HG03558 (cell line): ENCODE results near the gene CPED1.
"Not testable (repeated sequence)": the region's sequence is repeated elsewhere in the genome, so short reads cannot be mapped to it uniquely, and the experiment has no call there.

ENCODE experiments used
- ATAC-seq: cut with Tn5 transposase; IDR thresholded peaks from one replicate; pipeline ENCODE4 v1.9.1; 2021; ENCODE audit warnings: moderate number of reproducible peaks; ENCODE audit not compliant: unreplicated experiment; ENCODE audit errors: extremely low read depth

The CPED1 gene

GRCh38 chr7:120994512-120995410 lies 6.2 kb downstream of the CPED1 start:
- ATAC-seq = no peak

- ATAC-seq = no peak
Measured at GRCh38 chr7:120995654-120996053, 7.1 kb downstream of the CPED1 start.

DNA sequence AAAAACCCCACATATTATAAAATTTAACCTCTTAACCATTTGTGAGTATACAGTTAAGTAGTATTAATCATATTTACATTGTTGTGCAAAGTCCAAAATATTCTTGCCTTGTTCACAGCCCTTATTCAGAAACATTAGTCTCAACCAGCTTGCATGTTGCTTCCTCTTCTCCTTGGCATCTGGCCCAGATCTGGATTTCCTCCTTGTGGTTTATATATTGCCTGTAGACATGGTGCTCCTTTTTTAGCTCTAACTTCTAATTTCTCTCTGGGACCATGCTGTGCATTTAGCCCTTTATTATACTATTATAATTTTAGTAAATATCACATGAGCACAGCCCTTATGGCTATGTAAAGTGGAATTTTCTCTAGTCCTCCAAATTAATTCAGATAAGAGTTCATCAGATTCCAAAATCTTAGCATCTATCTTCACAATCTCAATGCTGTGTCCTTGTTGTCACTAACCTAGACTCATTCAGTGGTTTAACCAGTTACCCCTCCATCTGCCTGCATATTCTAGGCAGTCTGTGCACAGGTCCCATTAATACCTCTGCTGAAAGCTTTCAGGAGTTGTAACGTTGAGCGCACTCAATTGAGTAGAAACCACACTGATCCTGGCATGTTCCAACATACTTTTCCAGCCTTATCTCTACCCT lies 7.9 kb downstream of the CPED1 start:
- ATAC-seq = no peak

- ATAC-seq = no peak
Measured at GRCh38 chr7:120996988-120997345, 8.5 kb downstream of the CPED1 start.

DNA sequence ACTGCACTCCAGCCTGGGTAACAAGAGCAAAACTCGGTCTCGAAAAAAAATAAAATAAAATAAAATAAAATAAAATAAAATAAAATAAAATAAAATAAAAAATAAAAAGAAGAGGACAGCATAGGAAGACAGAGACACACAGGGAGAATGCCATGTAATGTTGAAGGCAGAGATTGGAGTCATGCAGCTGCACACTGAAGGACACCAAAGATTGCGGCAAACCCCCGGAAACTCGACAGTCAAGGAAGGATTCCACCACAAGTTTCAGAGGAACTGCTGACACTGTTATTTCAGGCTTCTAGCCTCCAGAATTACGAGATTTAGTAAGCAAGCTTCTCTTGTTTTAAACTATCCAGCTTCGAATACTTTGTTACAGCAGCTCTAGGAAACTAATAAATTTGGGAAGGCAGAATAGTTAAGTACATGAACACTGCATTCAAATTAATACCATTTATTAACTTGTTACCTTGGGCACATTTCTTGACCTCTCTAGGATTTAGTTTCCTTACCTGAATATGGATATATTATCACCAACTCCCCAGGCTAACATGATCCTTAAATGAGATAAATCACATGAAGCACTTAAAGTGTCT lies 9.5 kb downstream of the CPED1 start:
- no peak for ATAC-seq

- no peak for ATAC-seq
Measured at GRCh38 chr7:120998520-120998919, 10.0 kb downstream of the CPED1 start.

- ATAC-seq = no peak
Measured at GRCh38 chr7:120998996-120999565, 10.6 kb downstream of the CPED1 start.

DNA sequence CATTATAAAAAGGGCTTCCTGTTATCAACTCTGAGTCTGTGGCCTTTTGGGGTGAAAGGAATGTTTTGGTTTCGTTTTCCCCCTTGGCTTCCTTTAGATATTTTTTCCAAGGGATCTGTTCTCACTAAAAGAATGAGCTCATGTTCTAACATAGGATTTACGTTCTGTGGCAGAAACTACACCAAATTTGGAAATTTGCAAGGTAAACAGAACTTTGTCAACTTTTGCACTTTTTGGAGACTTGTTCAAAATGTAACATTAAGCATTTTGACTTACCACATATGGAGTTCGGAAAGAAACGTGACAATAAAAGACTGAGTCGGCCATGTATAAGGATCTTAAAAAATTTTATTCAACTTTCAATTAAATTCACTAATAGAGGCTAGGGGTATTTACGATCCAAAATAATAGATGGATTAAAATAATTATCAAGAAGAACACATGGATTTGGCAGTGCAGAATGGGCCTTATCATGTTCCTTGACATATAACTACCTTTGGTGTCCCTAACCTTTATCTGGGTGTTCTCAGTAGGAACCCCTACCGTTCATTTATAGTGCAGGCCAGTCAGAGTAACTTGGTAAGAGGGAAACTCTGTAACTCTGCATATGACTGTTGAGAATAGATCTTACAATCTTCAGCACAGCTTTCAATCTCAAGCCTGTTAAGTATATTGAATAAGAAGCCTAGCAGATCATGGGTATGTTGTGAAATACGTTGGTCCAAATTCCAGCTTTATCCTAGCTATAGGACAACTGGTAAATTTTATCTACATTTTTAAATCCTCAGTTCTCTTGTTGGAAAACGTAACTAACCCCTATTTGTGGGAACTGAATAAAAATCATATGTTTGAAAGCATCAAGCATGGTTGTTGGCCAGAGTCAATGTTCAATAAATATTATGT lies 11.8 kb downstream of the CPED1 start:
- no peak for ATAC-seq

DNA sequence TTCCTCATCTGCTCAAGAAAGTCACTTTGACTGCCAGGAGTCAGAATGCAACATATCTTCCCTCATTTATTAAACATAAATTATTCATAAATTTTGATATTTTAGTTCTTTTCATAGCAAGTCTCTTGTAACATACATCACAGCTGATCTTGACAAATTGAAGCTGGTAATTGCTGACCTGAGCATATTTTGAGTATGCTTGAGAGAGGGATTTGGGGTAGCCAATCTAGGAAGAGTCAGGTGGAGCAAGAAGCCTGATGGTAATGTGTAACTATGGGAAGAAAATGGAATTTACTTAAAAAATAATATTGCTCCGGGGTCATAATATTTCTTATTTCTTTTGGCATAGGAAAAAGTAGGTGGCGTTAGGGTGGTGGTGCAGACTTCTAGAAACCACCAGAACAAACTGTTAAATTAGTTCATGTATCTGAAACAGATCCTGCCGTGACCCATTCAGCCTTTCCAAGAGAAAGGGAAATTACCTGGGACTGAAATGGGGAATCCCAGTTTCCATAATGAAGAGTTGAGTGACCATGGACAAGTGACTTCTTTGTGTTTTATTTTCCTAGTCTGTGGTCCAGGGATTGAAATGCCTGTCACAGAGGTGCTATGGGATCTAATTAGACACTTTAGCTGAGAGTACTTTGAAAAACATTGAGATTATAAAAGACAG lies 12.9 kb downstream of the CPED1 start:
- no peak for ATAC-seq

DNA sequence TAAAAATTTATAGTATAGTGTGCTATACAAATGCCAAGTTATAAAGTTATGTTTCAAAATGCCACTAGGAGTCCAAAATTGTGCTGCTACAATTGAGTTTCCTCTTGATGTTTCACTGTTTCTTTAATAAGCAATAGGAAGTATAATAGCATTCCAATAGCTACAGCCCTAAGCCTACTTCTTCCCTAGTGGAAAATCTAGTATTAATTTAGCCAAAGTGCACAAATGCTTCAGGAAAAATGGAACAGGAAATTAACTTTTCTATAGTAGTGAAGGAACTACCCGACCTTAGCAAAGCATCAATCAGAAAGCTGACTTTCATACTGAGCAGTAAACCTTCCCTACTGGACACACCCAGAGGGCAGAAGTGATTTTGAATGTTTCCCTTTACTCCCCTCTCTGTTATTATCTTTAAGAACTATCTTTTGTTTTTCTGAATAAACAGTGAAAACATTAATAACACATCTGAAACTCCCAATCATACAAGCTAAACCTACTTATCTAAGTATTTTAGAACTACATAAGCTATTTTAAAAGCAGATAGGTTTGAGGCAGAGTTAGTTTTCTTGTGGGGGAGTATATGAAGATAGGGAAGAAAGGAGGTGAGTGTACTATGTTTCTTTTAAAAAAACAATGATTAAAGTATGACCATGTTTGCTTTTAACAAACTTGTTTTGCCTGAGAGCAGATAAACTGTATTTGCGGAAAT lies 13.7 kb downstream of the CPED1 start:
- ATAC-seq = no peak

DNA sequence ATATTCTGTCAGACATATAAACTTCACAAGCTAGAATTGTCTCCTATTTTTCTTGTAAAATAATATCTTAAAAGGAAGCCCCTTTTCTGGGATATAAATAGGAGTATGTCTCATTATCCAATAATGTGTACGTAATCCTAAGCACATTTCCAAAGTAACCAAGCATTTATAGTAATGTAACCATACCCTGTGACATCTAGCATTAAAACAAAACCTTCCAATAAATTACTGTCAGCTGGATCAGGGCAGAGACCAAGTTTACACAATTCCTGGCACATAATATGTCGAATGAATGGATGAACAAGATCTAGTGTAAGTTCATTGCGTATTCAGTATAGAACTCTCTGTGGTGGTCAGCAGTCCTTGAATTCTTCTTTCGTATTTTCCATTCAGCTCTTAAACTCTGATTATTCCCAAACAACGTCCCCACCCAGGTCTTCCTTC lies 14.3 kb downstream of the CPED1 start:
- no peak for ATAC-seq

DNA sequence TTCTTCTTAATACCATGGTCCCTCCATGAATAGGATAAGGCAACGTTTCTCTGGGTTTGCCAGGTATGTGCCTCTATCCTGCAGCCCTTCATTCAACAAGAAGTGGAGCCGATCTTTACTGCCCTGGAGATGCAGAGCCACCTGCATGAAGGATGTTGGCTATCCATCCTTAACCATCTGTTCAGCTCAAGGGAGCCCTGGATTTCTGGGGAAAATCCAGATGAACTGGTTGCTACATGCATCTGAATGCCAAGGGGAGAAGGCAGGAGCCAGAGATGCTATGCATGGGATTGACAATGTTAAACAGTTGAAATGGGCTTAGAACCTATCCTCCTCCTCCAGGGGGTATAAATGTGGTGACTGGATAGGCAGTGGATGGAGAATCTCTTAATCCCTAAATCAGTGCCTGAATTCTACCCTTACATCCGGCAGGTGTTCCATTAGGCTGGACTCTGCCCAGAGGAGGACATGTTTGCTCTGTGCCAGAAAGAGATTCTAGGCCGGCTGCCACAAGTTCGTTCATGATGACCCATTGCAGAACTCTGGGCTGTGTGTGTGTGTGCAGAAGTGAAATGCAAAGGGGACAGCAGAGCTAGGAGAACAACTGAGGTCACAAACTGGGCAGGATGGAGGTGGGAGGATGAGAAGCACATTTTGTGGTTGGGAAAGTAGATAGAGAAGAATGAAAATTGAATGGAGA lies 15.6 kb downstream of the CPED1 start:
- ATAC-seq = no peak

- ATAC-seq = not testable (repeated sequence)
Measured at GRCh38 chr7:121005058-121005457, 16.5 kb downstream of the CPED1 start.

DNA sequence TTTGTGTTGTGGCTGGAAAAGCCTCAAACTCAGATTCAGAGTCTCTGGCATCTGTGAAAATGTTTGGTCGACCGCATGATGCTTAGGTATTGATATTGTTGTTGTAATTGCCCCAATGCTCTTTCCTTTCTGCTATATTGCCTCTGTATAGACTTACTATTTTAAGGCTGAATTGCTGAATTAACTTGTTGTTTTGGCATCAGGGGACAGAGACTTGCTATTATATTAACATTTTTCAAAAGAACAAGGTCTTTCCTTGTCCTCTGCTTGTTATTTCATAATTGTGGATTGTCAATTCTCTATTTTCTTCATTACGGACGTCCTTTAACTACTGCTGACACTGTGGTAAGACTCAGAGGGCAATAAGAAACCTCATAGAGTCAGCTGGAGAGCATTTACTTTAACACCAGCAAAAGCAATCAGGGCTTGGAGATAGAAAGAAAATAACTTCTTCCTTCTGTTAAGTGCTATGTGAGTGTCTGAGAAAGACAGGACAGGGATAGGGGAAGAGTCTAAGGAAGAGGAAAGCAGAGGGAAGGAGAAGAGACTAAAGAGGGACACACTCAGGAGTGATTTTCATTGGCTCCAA lies 17.6 kb downstream of the CPED1 start:
- ATAC-seq = no peak

DNA sequence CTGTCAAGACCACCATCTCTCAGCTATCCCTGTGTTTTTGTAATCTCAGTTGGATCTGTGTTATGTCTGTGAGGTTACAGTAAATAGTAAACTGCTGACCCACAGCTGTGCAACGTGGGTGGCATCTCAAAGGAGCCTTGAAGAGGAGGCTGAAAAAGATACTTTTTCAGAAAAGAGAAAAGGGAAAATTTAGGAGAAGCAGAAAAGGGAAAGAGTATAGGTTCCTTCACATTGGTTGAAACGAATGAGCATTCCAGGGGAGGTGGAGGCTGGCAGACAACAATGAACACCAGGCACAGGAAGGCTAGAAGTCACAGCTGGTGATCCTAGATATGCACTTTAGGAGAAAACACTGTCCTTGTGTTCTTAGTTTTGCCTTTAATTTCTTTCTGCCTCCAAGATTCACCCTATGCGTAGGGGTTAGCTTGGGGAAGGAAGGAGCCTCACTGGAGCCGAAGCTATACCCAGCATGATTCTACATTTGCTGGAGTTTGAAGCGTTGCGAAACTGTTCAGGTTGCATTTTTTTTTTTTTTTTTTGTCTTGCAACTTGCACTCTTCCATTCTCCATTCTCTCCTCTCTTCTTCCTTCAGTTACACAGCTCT lies 18.3 kb downstream of the CPED1 start:
- no peak for ATAC-seq

DNA sequence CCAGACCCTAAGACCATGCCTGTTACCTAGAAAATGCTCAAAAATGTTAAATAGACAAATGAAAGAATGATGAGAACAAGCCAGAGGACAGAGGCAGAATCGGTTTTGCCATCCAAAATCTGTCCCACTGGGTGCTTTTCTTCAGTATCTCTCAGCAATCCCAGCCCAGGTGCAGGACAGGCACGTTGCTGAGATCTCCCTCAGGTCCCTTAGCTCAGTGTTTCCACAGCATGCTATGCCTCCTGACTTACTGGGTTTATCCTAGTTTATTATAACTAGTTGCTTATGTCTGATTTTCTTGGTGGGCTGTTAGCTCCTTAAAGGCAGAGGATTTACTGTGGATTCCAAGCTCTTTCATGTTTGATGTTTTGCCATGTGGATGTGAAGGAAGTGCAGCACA lies 20.3 kb downstream of the CPED1 start:
- ATAC-seq = no peak

DNA sequence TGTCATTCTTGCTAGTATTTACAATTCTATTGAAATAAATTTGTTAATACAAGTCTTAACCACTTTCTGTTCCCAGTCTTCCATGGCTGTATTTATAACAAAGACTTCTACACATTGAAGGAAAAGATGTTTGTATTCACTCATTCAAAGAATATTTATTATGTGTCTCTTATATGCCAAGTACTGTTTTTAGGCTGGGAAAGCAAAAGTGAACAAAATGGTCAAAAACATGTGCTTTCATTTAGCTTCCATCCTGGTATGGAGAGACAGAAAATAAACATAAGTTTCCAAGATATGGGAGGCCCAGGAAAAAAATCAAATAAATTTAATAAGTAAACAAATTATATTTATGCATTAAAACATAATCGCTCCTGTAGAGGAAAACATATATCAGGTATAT lies 22.9 kb downstream of the CPED1 start:
- ATAC-seq = no peak
